GM18951 (cell line): ENCODE results near the gene MAT1A.

Experiments used
- in situ Hi-C: fragments of 300-500 bp; cut with MboI; formaldehyde crosslinking; loops from one replicate; pipeline ENCODE4 v1.12.0; 2022; ENCODE audit warnings: low sequenced_read_pairs, mixed read lengths, inconsistent platforms; ENCODE audit not compliant: unreplicated experiment

The MAT1A gene

DNA sequence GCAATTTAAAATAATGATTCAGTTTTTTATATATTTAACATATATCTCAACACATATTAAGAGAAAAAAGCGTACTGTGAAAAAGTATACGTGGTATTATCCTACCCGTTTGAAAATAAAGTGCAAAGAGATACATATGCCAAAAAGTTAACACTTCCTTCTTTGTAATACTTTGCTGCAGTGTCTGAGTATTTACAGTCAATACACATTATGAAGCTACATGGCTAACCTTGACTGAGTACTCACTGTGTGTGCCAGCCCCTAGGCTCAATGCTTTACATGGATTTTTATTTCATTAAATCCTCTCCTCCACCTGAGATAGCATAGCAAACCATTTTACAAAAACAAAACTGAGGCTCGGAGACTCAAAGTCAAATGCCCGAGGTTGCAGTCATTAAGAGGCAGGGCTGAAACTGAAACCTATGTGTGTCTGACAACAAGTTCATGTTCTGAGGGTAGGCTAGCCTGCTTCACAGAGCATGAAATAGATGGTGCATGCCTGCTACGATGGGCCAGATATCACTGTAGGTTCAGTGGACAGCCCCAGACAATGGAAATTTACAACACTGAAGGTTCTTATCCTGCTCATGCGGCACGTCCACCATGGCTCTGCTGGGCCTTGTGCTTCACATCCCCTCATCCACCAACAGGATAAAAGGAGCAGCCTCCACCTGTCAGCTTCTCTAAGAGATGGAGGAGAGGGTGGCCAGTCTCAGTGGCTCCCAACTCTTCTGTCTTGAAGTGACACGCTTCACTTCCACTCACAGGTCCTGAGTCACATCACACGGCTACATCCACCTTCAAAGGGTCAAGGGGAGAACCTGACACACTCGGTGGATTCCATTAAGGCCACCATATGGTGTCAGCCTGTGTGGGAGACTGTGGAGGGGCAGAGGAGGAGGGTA is 54.9 kb downstream of the MAT1A start:
- in situ Hi-C loops, result loop anchor here (25.0 kb wide), 1 partner anchor 297 kb away; the partner anchor contains the start of gene SFTPD

DNA sequence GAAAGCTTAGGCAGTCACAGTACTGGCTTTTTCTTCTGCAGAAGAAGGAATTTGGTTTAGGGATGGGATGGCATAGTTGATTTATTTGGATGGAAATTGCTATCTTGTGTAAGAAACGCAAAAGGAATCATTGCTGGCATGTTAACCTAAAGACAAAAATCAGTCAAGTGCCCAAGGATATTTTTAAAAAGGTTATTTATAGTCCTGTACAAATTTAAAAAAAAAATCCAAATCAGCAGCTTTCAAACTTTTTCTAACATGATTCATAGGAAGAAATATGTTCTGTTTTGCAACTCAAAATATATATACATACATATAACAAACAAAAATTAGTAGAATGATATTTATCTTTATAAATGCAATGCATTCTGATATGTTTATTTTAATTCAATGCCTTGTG is 55.6 kb downstream of the MAT1A start:
- in situ Hi-C loops, result loop anchor here (25.0 kb wide), 1 partner anchor 297 kb away; the partner anchor contains the start of gene SFTPD

DNA sequence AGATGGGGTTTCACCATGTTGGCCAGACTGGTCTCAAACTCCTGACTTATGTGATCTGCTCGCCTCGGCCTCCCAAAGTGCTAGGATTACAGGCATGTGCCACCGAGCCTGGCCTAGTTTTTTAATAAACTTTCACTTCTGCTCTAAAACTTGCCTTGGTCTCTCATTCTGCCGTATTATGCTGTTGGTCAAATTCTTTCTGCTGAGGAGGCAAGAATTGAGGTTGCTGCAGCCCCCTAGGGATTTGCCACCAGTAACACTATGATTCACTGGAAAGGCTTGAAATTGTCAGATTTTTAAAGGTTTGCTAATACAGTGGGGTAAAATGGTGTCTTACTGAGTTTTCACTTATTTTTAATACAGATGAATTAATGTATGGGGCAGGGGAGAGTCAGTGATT is 62.7 kb downstream of the MAT1A start:
- in situ Hi-C loops, result loop anchor here (10.0 to 25.0 kb wide), 2 partner anchors 289 to 692 kb away; partner anchors contain the start of gene SFTPD

DNA sequence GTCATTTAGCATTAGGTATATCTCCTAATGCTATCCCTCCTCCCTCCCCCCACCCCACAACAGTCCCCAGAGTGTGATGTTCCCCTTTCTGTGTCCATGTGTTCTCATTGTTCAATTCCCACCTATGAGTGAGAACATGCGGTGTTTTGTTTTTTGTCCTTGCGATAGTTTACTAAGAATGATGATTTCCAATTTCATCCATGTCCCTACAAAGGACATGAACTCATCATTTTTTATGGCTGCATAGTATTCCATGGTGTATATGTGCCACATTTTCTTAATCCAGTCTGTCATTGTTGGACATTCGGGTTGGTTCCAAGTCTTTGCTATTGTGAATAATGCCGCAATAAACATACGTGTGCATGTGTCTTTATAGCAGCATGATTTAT is 66.4 kb downstream of the MAT1A start:
- in situ Hi-C loops, result loop anchor here (10.0 kb wide), 1 partner anchor 688 kb away; no protein-coding TSS in a partner anchor
